ENCODE data around the gene CD300C. TPM values are rescaled to one million over a fixed set of nuclear protein-coding genes. Genes with fewer than 3 reads are reported as not detected.

The CD300C gene
- total RNA-seq, 4 donors from 2014 or later: 0.18 to 0.76 (median 0.42) TPM; not detected in 1

- no peak for TF ChIP-seq POLR2A (IDR thresholded peaks at IDR 0.05)
- TF ChIP-seq, protein P1, sequence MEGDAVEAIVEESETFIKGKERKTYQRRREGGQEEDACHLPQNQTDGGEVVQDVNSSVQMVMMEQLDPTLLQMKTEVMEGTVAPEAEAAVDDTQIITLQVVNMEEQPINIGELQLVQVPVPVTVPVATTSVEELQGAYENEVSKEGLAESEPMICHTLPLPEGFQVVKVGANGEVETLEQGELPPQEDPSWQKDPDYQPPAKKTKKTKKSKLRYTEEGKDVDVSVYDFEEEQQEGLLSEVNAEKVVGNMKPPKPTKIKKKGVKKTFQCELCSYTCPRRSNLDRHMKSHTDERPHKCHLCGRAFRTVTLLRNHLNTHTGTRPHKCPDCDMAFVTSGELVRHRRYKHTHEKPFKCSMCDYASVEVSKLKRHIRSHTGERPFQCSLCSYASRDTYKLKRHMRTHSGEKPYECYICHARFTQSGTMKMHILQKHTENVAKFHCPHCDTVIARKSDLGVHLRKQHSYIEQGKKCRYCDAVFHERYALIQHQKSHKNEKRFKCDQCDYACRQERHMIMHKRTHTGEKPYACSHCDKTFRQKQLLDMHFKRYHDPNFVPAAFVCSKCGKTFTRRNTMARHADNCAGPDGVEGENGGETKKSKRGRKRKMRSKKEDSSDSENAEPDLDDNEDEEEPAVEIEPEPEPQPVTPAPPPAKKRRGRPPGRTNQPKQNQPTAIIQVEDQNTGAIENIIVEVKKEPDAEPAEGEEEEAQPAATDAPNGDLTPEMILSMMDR (IDR thresholded peaks at IDR 0.05): no peak
- H3K4me1 ChIP-seq: no peaks in the 10 kb centered on the region
- WGBS, 2 donors: 51 to 58% methylated on average over 3 to 5 of the region's 5 CpGs
- intact Hi-C loops (cut with DNase I): loop anchor here (10.0 kb wide), 1 partner anchor 123 kb away; no protein-coding TSS in a partner anchor
- no peak overlapping the region for H3K4me3 ChIP-seq
- no peaks in the 10 kb centered on the region for H3K9me3 ChIP-seq
- peaks cover 0 to 24% (median 0%) of the 10 kb centered on the region in 4 donors for H3K27me3 ChIP-seq
- H3K36me3 ChIP-seq: no peaks in the 10 kb centered on the region
- no peak for DNase-seq
- H3K27ac ChIP-seq: no peak overlapping the region
These were observed 48.4 kb downstream of the CD300C start for GRCh38 chr17:74497471-74497870.

DNA sequence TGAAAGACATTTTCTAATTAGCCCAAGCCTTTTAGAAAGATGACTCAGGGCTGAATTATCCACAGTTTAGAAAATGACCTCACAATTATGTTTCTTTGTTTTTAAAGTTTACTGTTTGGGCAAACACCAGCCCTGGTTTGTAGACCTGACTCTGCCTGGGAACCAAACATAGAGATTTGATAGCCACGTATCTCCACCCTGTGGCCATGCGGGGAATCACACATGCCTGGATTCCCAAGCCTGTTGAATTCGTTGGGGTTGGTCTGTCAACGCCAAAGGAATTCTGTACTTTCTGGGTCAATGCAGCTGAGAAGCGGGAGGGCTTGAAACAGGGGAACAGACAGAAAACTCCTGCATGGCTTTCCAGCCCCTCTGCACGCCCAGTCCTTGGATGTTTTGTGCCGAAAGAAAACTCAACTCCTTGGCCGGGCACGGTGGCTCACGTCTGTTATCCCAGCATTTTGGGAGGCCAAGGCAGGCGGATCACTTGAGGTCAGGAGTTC is 52.5 kb downstream of the CD300C start:
- DNase-seq: no peak
- WGBS, 2 donors: 0 to 33% methylated on average over 5 to 10 of the region's 11 CpGs
- Histone ChIP-seq H3K4me1 (no peaks in the 10 kb centered on the region), H3K36me3 (no peaks in the 10 kb centered on the region), H3K27ac (no peak overlapping the region), H3K27me3 (peaks cover 0 to 26% (median 0%) of the 10 kb centered on the region in 4 donors), H3K4me3 (no peak overlapping the region), H3K9me3 (no peaks in the 10 kb centered on the region)
- no peak for TF ChIP-seq POLR2A (IDR thresholded peaks at IDR 0.05)
- TF ChIP-seq, protein P1 (IDR thresholded peaks at IDR 0.05): peak; percentile 87 to 92 (median 90)
- intact Hi-C loops (cut with DNase I): loop anchor here (10.0 kb wide), 1 partner anchor 119 kb away; no protein-coding TSS in a partner anchor

DNA sequence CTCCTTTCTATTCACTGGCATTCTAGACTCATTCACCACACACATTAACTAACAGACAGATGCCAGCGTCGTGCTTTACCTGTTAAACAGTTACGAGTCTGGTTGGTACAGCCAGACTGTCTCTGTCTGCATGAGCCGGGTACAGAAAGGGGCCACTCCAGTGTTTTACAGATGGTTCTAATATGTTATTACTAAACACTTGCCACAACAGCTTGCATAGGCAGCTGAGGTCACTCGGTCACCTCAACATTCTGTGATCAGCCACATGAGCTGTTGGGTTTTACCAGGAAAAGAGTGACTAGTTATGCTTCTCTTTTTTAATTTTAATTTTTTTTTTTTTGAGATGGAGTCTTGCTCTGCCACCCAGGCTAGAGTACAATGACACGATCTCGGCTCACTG is 54.3 kb downstream of the CD300C start:
- Histone ChIP-seq H3K4me3 (no peak overlapping the region), H3K27ac (no peak overlapping the region), H3K4me1 (no peaks in the 10 kb centered on the region), H3K27me3 (peaks cover 0 to 24% (median 0%) of the 10 kb centered on the region in 4 donors), H3K36me3 (no peaks in the 10 kb centered on the region), H3K9me3 (no peaks in the 10 kb centered on the region)
- no peak for TF ChIP-seq POLR2A (IDR thresholded peaks at IDR 0.05)
- TF ChIP-seq, protein P1 (IDR thresholded peaks at IDR 0.05): no peak
- intact Hi-C loops (cut with DNase I): loop anchor here (10.0 kb wide), 1 partner anchor 117 kb away; no protein-coding TSS in a partner anchor
- DNase-seq: no peak
- WGBS, 2 donors: 70 to 74% methylated on average over 7 of the region's 7 CpGs

Other genes starting within 250 kb of the CD300C start
- under 1 TPM in 2 of 4 donors, not detected in 2; 0.12 to 0.76 TPM for gene KIF19, start 219.9 kb downstream of the CD300C start, total RNA-seq
- gene BTBD17, start 184.2 kb downstream of the CD300C start, total RNA-seq: not detected
- under 1 TPM in 1 of 4 donors, not detected in 3; 0.38 TPM for gene GPR142, start 178.6 kb downstream of the CD300C start, total RNA-seq
- gene GPRC5C, start 114.0 kb downstream of the CD300C start, total RNA-seq: 10 to 100 TPM in 2 of 4 donors, 1 to 10 TPM in 2; 6.3 to 21.6 (median 11.7) TPM
- gene CD300A, start 79.5 kb downstream of the CD300C start, total RNA-seq: 10 to 100 TPM in 1 of 4 donors, 1 to 10 TPM in 2, under 1 TPM in 1; 0.88 to 19.6 (median 2.8) TPM
- gene CD300LB, start 14.6 kb downstream of the CD300C start, total RNA-seq: under 1 TPM in 2 of 4 donors, not detected in 2; 0.19 TPM
- not detected for gene CD300H, start 21.4 kb upstream of the CD300C start, total RNA-seq
- not detected for gene CD300LD, start 46.2 kb upstream of the CD300C start, total RNA-seq
- gene CD300E, start 77.6 kb upstream of the CD300C start, total RNA-seq: under 1 TPM; 0.15 to 0.53 (median 0.18) TPM
- gene CD300LF, start 166.8 kb upstream of the CD300C start, total RNA-seq: 1 to 10 TPM in 2 of 4 donors, under 1 TPM in 2; 0.48 to 1.3 (median 0.89) TPM
- gene RAB37, start 191.1 kb upstream of the CD300C start, total RNA-seq: 1 to 10 TPM in 2 of 4 donors, under 1 TPM in 1, not detected in 1; 0.44 to 3.2 (median 1.6) TPM
- gene NHERF1, start 202.5 kb upstream of the CD300C start, total RNA-seq: 100 to 1,000 TPM; 214 to 483 (median 313) TPM
- 10 to 100 TPM; 17.3 to 29.8 (median 24.5) TPM for gene NAT9, start 230.2 kb upstream of the CD300C start, total RNA-seq

Measured in esophagus squamous epithelium (tissue), 5 donors.